Esophagus (tissue), 2 donors: ENCODE measurements around the gene SLC7A1. TPM values are rescaled to one million over a fixed set of nuclear protein-coding genes. Genes with fewer than 3 reads are reported as not detected.
A peak's percentile ranks its signal among the peaks of the same experiment; 100 is the strongest.

Experiments
- H3K27ac ChIP-seq, 2 donors: one replicate each; pipeline ENCODE4 v1.5.1; 2013; ENCODE audit warnings: low read depth in 2 of 2, mild to moderate bottlenecking in 2 of 2, inconsistent platforms in 1 of 2, low read length in 1 of 2, moderate library complexity in 1 of 2
- H3K27me3 ChIP-seq, 2 donors: one replicate each; pipeline ENCODE4 v1.6.1; 2013; ENCODE audit warnings: low read length in 2 of 2, control low read depth in 1 of 2, mild to moderate bottlenecking in 1 of 2; ENCODE audit not compliant: insufficient read depth in 2 of 2, control insufficient read depth in 1 of 2
- H3K36me3 ChIP-seq, 2 donors: one replicate each; pipeline ENCODE4 v1.6.1; 2013; ENCODE audit warnings: low read length in 1 of 2; ENCODE audit not compliant: control insufficient read depth in 2 of 2, insufficient read depth in 2 of 2
- H3K4me1 ChIP-seq, 2 donors: one replicate each; pipeline ENCODE4 v1.6.1; 2013; ENCODE audit warnings: low read length in 1 of 2; ENCODE audit not compliant: control insufficient read depth in 2 of 2, insufficient read depth in 2 of 2
- H3K4me3 ChIP-seq, 2 donors: one replicate each; pipeline ENCODE4 v1.5.1; 2013; ENCODE audit warnings: low read length in 2 of 2, mild to moderate bottlenecking in 2 of 2, low read depth in 1 of 2, moderate library complexity in 1 of 2
- H3K9me3 ChIP-seq, 2 donors: one replicate each; pipeline ENCODE4 v1.6.1; 2013; ENCODE audit warnings: mild to moderate bottlenecking in 2 of 2, low read depth in 1 of 2, low read length in 1 of 2, moderate library complexity in 1 of 2; ENCODE audit not compliant: control insufficient read depth in 2 of 2, insufficient read depth in 1 of 2
- WGBS, 2 donors: extraction: QIAGEN DNeasy Blood & Tissue Kit; methylation state at CpG; one replicate each; pipeline ENCODE4 v1.1.7; 2013; 5-methylcytosine and 5-hydroxymethylcytosine counted together
- polyA plus RNA-seq, 2 donors: library from polyadenylated mRNA; stranded (reverse); fragments of 200-250 nt; gene quantifications; one replicate each; pipeline ENCODE4 v1.2.3, GENCODE V29; 2013
- donor health status: healthy with polysubstance abuse.
- donor health status: Bipolar disorder and iron deficiency.

Gene SLC7A1
- polyA plus RNA-seq, 2 donors, result 34.9 to 51.2 TPM

DNA sequence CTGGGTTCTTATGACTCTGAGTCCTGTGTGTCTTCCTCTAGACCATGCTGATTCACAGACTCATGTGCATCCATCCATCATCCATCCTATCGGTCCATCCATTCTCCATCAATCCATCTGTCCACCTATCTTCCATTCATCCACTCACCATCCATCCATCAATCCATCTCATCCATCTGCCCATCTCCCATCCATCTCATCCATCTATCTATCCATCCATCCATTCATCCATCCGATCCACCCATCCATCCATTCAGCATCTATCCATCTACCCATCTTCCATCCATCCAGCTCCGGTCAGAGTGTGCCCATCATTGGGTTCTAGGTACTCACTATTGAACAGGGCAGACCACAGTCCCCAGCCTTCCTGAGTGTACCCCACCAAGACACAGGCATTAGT lies 75.6 kb downstream of the SLC7A1 start:
- Histone ChIP-seq H3K27ac (no peak overlapping the region), H3K4me3 (no peak overlapping the region), H3K9me3 (no peaks in the 10 kb centered on the region), H3K4me1 (no peaks in the 10 kb centered on the region), H3K27me3 (no peaks in the 10 kb centered on the region), H3K36me3 (peaks cover 11 to 65% of the 10 kb centered on the region in 2 donors)
- WGBS, 2 donors, result 89 to 97% methylated on average over 3 of the region's 3 CpGs

DNA sequence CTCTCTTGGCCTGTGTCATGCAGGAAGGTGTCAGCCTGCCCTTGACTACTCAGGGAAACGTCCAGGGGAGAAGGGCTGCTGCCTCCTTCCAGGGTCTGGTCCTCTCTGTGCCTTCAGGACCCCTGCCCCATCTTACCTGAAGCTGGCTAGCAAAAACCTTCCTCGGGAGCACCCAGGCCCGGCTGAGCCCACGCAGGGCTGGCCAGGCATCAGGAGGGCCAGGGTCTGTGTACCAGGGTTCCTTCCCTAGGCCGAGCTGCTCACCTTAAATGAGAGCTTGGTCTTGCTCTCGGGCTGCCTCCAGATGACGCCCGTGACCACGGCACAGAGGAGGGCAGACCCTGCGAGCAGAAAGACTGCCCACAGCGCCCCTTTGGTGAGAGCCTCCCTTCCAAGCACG lies 78.6 kb downstream of the SLC7A1 start:
- Histone ChIP-seq H3K27ac (no peak overlapping the region), H3K36me3 (peaks cover 9 to 67% of the 10 kb centered on the region in 2 donors), H3K4me1 (no peaks in the 10 kb centered on the region), H3K4me3 (no peak overlapping the region), H3K9me3 (no peaks in the 10 kb centered on the region), H3K27me3 (no peaks in the 10 kb centered on the region)
- 88 to 93% methylated on average over 12 of the region's 12 CpGs for WGBS, 2 donors

DNA sequence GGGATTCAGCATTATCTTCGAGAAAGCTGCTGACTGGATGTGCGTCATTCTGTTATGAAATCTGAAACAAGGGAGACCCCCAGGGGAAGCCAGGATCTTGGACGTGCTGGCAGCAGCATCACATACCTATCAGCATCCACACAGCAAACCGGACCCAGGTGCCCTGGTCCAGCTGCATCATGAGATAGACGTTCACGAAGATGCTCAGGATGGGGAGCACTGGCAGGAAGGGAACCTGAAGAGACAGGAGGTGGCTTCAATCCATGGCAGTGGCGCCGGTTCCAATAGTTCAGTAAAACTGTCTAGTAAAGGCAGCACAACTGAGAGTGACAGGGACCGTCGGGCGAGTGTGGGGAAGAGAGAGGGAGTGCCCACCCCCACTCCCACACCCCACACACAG lies 79.5 kb downstream of the SLC7A1 start:
- Histone ChIP-seq H3K27ac (no peak overlapping the region), H3K36me3 (peaks cover 9 to 64% of the 10 kb centered on the region in 2 donors), H3K4me1 (no peaks in the 10 kb centered on the region), H3K9me3 (no peaks in the 10 kb centered on the region), H3K4me3 (no peak overlapping the region), H3K27me3 (no peaks in the 10 kb centered on the region)
- 82 to 88% methylated on average over 11 of the region's 11 CpGs for WGBS, 2 donors

DNA sequence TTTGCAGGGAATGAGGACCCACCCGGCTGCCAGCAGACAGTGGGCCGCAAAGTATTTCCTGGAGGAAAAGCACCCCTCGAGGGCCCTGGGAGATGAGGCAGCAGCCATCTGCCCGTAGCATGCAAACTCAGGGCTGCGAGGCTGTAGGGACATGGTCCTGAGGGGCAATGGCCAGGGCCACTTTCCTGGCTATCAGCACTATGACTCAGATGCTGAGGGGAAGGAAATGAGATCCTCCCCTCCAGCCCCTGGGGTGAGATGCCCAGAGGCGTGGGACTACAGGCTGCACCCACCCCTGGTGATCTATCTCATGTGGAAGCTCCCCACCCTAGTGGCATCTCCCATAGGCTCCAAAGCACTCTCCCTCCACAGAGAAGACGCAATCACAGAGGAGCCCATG lies 80.1 kb downstream of the SLC7A1 start:
- Histone ChIP-seq H3K9me3 (no peaks in the 10 kb centered on the region), H3K27ac (no peak overlapping the region), H3K36me3 (peaks cover 9 to 68% of the 10 kb centered on the region in 2 donors), H3K27me3 (no peaks in the 10 kb centered on the region), H3K4me3 (no peak overlapping the region), H3K4me1 (no peaks in the 10 kb centered on the region)
- WGBS, 2 donors, result 83 to 89% methylated on average over 7 of the region's 7 CpGs

DNA sequence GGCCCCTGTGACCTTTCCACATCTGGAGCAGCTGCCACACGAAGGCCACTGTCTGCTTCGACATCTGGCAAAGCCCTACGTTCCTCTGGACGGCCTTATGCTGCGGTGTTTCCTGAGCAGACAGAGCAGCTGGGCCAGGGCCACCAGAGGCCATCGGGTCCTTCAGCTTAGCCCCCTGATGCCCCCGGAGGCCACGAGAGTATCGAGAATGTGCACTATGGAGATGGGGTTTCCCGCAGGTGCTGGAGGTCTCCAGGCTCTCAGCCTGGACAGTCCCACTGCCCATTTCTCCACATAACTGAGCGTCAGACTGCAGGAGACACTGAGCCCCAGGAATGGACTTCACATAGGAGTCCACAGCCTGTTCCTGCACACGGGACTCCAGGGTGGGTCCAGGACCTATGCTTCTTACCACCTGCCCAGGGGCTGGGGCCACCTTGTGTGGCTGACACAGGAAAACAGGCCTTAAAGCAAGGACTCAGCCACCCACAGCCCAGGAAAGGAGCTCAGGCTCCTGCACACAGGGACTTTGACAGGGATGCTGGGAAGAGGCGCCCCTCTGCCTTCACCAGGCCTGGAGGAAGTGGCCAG lies 80.7 kb downstream of the SLC7A1 start:
- 60 to 67% methylated on average over 13 of the region's 13 CpGs for WGBS, 2 donors
- no peaks in the 10 kb centered on the region for H3K4me1 ChIP-seq
- no peaks in the 10 kb centered on the region for H3K27me3 ChIP-seq
- no peak overlapping the region for H3K4me3 ChIP-seq
- no peak overlapping the region for H3K27ac ChIP-seq
- peaks cover 9 to 65% of the 10 kb centered on the region in 2 donors for H3K36me3 ChIP-seq
- no peaks in the 10 kb centered on the region for H3K9me3 ChIP-seq

DNA sequence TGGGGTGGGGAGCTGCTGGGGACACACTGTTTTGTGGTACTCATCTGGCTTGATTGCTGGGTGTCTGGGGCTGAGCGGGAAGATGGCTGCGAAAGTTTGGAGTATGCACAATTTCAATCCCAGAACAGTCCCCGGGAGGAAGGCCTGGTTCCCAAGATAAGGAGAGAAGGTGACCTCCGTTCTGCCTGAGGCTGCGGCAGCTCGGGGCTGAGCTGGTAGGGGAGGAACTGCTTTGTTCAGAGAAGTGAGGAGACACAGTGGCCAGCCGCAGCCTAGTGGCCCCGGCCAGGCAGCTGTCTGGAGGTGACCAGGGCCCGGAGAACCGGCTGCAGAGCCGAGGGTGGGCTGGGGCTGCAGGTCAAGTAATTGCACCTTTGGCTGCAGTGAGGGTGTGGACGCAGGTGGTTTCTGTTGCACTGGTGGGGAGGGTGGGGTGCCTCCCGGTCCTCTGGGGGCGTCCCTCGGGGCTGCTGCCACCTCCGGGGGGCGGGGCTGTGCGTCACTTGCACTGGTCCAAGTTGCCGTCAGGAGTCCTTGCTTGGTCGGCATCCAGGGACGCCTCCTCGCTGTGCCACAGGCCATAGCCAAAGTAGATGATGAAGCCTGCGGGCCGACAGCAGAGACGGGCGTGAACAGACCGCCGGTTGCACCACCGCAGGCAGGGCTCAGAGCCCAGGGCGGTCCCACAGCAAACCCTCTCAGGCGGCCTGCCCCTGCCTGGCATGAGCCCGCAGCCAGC lies 81.3 kb downstream of the SLC7A1 start:
- H3K27me3 ChIP-seq, result no peaks in the 10 kb centered on the region
- no peaks in the 10 kb centered on the region for H3K4me1 ChIP-seq
- 65 to 75% methylated on average over 32 of the region's 32 CpGs for WGBS, 2 donors
- no peak overlapping the region for H3K4me3 ChIP-seq
- H3K27ac ChIP-seq, result no peak overlapping the region
- peaks cover 7 to 60% of the 10 kb centered on the region in 2 donors for H3K36me3 ChIP-seq
- no peaks in the 10 kb centered on the region for H3K9me3 ChIP-seq

DNA sequence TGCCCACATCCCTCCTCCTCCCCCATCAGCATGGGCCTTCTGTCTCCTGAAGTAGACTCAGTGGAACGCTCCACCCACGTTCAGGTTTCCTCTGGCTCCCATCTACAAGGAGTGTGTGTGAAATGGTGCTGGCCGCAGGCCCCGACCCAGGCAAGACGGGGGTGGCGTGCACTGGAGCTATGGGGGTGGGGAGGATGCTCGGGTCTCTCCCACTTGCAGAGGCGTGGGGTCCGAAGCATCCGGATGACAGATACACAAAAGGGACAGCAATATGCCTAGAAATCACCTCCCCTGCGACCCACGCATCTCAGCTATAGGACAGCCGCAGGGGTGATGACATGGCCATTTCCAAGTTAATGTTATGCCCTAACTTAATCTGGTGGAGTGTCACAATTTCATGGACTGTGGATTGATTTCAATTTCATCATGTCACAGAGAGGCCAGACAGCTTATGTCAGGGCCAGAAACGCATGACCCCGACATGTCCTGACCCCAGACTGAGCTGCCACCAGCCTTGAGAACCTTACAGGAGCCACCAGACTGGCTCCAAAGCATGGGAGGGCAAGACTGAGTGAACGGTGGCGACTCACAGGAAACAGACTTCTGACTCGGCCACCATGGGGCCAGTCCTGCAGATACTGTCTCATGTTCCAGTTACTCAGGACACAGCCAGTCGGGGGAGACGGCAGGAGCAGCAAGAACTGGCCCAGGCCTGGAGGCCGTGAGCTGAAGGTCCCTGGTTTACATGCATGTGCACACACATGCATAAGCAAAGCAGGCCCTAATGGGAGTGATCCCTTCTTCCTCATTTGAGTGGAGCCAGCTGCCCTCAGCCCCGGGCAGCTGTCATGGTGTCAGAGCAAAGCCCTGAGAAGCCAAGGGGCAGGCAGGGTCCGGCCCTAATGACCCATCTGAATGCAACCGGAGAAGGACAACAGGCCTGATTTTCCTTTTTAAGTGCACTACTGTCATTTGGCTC lies 82.2 kb downstream of the SLC7A1 start:
- H3K4me1 ChIP-seq, result peaks cover 0 to 3% of the 10 kb centered on the region in 2 donors
- H3K36me3 ChIP-seq, result peaks cover 7 to 55% of the 10 kb centered on the region in 2 donors
- H3K27me3 ChIP-seq, result no peaks in the 10 kb centered on the region
- no peak overlapping the region for H3K27ac ChIP-seq
- no peaks in the 10 kb centered on the region for H3K9me3 ChIP-seq
- WGBS, 2 donors, result 79 to 83% methylated on average over 24 of the region's 24 CpGs
- H3K4me3 ChIP-seq, result no peak overlapping the region

DNA sequence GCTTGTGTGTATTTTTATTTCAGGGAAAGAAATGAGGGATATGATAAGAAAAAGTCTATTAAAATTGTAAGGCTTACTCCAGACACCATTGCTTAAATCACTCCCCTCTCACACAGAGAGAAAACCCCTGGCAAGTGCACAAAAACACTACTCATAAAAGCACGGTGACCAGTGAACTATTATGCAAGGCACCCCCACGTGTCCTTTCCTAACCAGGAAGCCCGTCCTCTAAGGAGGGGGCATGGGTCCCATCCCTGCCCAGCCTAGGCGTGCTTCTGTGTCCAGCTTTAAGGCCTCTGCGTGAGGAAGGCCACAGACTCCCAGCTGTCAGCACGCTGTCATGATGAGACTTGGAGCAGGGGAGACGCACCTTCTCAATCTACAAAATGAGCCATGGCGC lies 83.5 kb downstream of the SLC7A1 start:
- Histone ChIP-seq H3K27ac (no peak overlapping the region), H3K4me3 (no peak overlapping the region), H3K9me3 (no peaks in the 10 kb centered on the region), H3K36me3 (peaks cover 7 to 48% of the 10 kb centered on the region in 2 donors), H3K4me1 (peaks cover 0 to 7% of the 10 kb centered on the region in 2 donors), H3K27me3 (no peaks in the 10 kb centered on the region)
- 69 to 78% methylated on average over 8 of the region's 8 CpGs for WGBS, 2 donors

DNA sequence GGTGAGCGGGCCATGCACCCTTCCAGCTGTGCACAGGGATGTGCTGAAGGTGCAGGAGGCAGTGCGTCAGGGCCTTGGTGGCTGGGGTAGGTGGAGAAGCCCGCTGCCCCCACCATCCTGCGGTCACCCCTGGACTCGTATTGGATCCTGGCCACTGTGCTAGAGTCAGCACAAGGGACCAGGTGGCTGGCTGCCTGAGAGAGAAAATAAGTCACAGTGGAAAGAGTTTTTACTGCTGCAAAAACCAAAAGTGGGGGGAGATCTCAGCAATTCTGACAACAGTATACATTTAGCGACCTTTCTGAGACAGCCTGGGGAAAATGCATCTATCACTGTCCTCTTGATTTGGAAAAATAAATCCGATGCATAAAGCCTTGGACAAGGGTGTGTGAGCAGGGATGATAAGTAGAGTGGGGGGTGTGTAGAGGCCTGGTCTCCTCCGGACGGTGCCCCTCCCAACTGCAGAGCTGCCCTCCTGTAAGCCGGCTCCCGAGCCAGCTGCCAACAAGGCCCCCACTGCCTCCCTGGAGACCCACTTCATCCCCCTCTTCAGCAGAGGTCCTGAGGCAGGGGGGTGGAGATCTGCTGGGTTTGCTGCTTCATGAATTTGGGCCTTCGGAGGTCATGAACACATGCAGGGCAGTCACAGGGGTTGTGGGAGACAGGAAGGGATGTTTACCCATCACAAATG lies 84.2 kb downstream of the SLC7A1 start:
- H3K4me1 ChIP-seq, result peaks cover 0 to 7% of the 10 kb centered on the region in 2 donors

More for the DNA sequence above, 84.2 kb downstream of the SLC7A1 start:
- peak overlapping the region in 1 of 2 donors; percentile 17 for H3K27ac ChIP-seq
- no peak overlapping the region for H3K4me3 ChIP-seq
- H3K9me3 ChIP-seq, result no peaks in the 10 kb centered on the region
- H3K27me3 ChIP-seq, result no peaks in the 10 kb centered on the region
- WGBS, 2 donors, result 68 to 77% methylated on average over 12 of the region's 12 CpGs
- peaks cover 7 to 42% of the 10 kb centered on the region in 2 donors for H3K36me3 ChIP-seq
